WERI-Rb-1 (cell line): ENCODE data around the gene FHOD3.

Experiments
- DNase-seq: peaks from one replicate; pipeline ENCODE4 v3.0.0-alpha.2; 2020
- H3K27ac ChIP-seq: fragments of 250-450 bp; sonication (Bioruptor Pico); 2 replicates; pipeline ENCODE4 v1.5.1; 2020; ENCODE audit warnings: mild to moderate bottlenecking, moderate library complexity
- H3K27me3 ChIP-seq: fragments of 250-450 bp; sonication (Bioruptor Pico); 2 replicates; pipeline ENCODE4 v1.5.1; 2021; ENCODE audit warnings: mild to moderate bottlenecking, low read depth, moderate library complexity; ENCODE audit not compliant: insufficient read depth, severe bottlenecking
- H3K36me3 ChIP-seq: fragments of 250-450 bp; sonication (Bioruptor Pico); 2 replicates; pipeline ENCODE4 v1.5.1; 2020; ENCODE audit warnings: mild to moderate bottlenecking, moderate library complexity
- H3K4me3 ChIP-seq: 2 replicates; pipeline ENCODE4 v1.5.1; 2011; ENCODE audit warnings: low read depth, mild to moderate bottlenecking, control low read depth, low read length
- H3K9me3 ChIP-seq: fragments of 250-450 bp; sonication (Bioruptor Pico); 2 replicates; pipeline ENCODE4 v1.5.1; 2021; ENCODE audit warnings: mild to moderate bottlenecking, moderate library complexity; ENCODE audit not compliant: severe bottlenecking
- CTCF ChIP-seq: IDR thresholded peaks from 2 replicates; pipeline ENCODE4 v1.5.1; 2011; ENCODE audit warnings: low read depth, mild to moderate bottlenecking, control low read depth, inconsistent platforms, low read length

Gene FHOD3

GRCh38 chr18:36381075-36381474, 83.6 kb downstream of the FHOD3 start:
- Histone ChIP-seq H3K4me3 (no peak overlapping the region), H3K27ac (no peak overlapping the region), H3K36me3 (no peaks in the 10 kb centered on the region), H3K9me3 (no peaks in the 10 kb centered on the region), H3K27me3 (no peaks in the 10 kb centered on the region)
- no peak for TF ChIP-seq CTCF
- DNase-seq = no peak

GRCh38 chr18:36382854-36383253, 85.3 kb downstream of the FHOD3 start:
- no peak for DNase-seq
- Histone ChIP-seq H3K9me3 (no peaks in the 10 kb centered on the region), H3K36me3 (no peaks in the 10 kb centered on the region), H3K4me3 (no peak overlapping the region), H3K27ac (peak overlapping the region; percentile 29), H3K27me3 (no peaks in the 10 kb centered on the region)
- TF ChIP-seq CTCF = no peak

- Histone ChIP-seq H3K27ac (no peak overlapping the region), H3K4me3 (no peak overlapping the region), H3K36me3 (no peaks in the 10 kb centered on the region), H3K9me3 (no peaks in the 10 kb centered on the region), H3K27me3 (no peaks in the 10 kb centered on the region)
- TF ChIP-seq CTCF = no peak
- no peak for DNase-seq
These were observed 88.8 kb downstream of the FHOD3 start for GRCh38 chr18:36386150-36386920.

- no peaks in the 10 kb centered on the region for H3K27me3 ChIP-seq
- H3K27ac ChIP-seq = no peak overlapping the region
- DNase-seq = no peak
- H3K36me3 ChIP-seq = no peaks in the 10 kb centered on the region
- TF ChIP-seq CTCF = no peak
- no peak overlapping the region for H3K4me3 ChIP-seq
- no peaks in the 10 kb centered on the region for H3K9me3 ChIP-seq
These were observed 89.8 kb downstream of the FHOD3 start for GRCh38 chr18:36387310-36387709.

- H3K27me3 ChIP-seq = no peaks in the 10 kb centered on the region
- H3K27ac ChIP-seq = no peak overlapping the region
- H3K4me3 ChIP-seq = no peak overlapping the region
- DNase-seq = no peak
- no peak for TF ChIP-seq CTCF
- H3K36me3 ChIP-seq = no peaks in the 10 kb centered on the region
- H3K9me3 ChIP-seq = no peaks in the 10 kb centered on the region
These were observed 90.8 kb downstream of the FHOD3 start for GRCh38 chr18:36388310-36388709.

- Histone ChIP-seq H3K9me3 (no peaks in the 10 kb centered on the region), H3K4me3 (no peak overlapping the region), H3K27ac (no peak overlapping the region), H3K27me3 (no peaks in the 10 kb centered on the region), H3K36me3 (no peaks in the 10 kb centered on the region)
- TF ChIP-seq CTCF = no peak
- no peak for DNase-seq
These were observed 91.5 kb downstream of the FHOD3 start for GRCh38 chr18:36389027-36389426.
